ENCODE results near the gene RUNX2. TPM values are rescaled to one million over a fixed set of nuclear protein-coding genes. Genes with fewer than 3 reads are reported as not detected.

RUNX2 gene
- total and polyA plus RNA-seq, 2 of the 8 experiments (the other 6 are each of a cell fraction or from before 2014, with no cell fraction given): 0.26 to 1.2 TPM

GRCh38 chr6:45394586-45395095 is 66.5 kb downstream of the RUNX2 start (continued):
- TF ChIP-seq GABPA (IDR thresholded peaks at IDR 0.05; ENCODE audit: borderline replicate concordance, insufficient read depth, low read length) (no peak), MAX (IDR thresholded peaks at IDR 0.05) (no peak), RAD21 (IDR thresholded peaks at IDR 0.05 in 1 of 2, conservative IDR thresholded peaks at IDR 0.05 in 1 of 2; ENCODE audit: low read depth in 2 of 2, low read length in 2 of 2) (no peak), CHD2 (IDR thresholded peaks at IDR 0.05; ENCODE audit: low read length) (no peak), HDAC2 (IDR thresholded peaks at IDR 0.05; ENCODE audit: borderline replicate concordance in 1 of 2, low read depth in 2 of 2, low read length in 2 of 2) (no peak), MAFK (IDR thresholded peaks at IDR 0.05; ENCODE audit: low read depth, low read length) (no peak), SRF (IDR thresholded peaks at IDR 0.05; ENCODE audit: low read depth, low read length) (no peak)

Measured in H1 (cell line).